Natural killer cell treated with Interleukin-12 subunit alpha and Interleukin-12 subunit beta and Interleukin-15 and Interleukin-18, amount 100 ng/mL, for 72 hours (primary cell): ENCODE results near the gene TRIM29. TPM values are rescaled to one million over a fixed set of nuclear protein-coding genes. Genes with fewer than 3 reads are reported as not detected.

ENCODE experiments used
- ATAC-seq, 2 donors: fragments of 150-1000 bp; cut with Tn5 transposase in 1 of 2; sonication (Bioruptor Pico), chemical (Tn5 transposase) in 1 of 2; 2 replicates each; pipeline ENCODE4 v1.10.0; 2021
- DNase-seq: peaks from one replicate; pipeline ENCODE4 v3.0.0; 2022; ENCODE audit warnings: low spot score
- H3K27ac Mint-ChIP-seq, 2 donors: 1 replicate in 1 of 2; 2 replicates in 1 of 2; pipeline ENCODE4 v1.8.0; 2022; ENCODE audit warnings: mixed read lengths in 2 of 2, mild to moderate bottlenecking in 1 of 2, moderate library complexity in 1 of 2
- H3K27me3 Mint-ChIP-seq, 2 donors: 1 replicate in 1 of 2; 2 replicates in 1 of 2; pipeline ENCODE4 v1.8.0; 2022; ENCODE audit warnings: mixed read lengths in 2 of 2
- H3K36me3 Mint-ChIP-seq: one replicate; pipeline ENCODE4 v1.8.0; 2022; ENCODE audit warnings: mixed read lengths
- H3K4me1 Mint-ChIP-seq, 2 donors: 1 replicate in 1 of 2; 2 replicates in 1 of 2; pipeline ENCODE4 v1.8.0; 2022; ENCODE audit warnings: low read depth in 2 of 2, mixed read lengths in 2 of 2, mild to moderate bottlenecking in 1 of 2
- H3K4me3 Mint-ChIP-seq: one replicate; pipeline ENCODE4 v1.8.0; 2022; ENCODE audit warnings: mixed read lengths
- H3K9me3 Mint-ChIP-seq: 2 replicates; pipeline ENCODE4 v1.8.0; 2022; ENCODE audit warnings: mixed read lengths
- total RNA-seq, 2 donors: library from RNA; stranded (reverse); gene quantifications; one replicate each; pipeline ENCODE4 v1.2.3, GENCODE V29; 2022

TRIM29 gene
- total RNA-seq: not detected

DNA sequence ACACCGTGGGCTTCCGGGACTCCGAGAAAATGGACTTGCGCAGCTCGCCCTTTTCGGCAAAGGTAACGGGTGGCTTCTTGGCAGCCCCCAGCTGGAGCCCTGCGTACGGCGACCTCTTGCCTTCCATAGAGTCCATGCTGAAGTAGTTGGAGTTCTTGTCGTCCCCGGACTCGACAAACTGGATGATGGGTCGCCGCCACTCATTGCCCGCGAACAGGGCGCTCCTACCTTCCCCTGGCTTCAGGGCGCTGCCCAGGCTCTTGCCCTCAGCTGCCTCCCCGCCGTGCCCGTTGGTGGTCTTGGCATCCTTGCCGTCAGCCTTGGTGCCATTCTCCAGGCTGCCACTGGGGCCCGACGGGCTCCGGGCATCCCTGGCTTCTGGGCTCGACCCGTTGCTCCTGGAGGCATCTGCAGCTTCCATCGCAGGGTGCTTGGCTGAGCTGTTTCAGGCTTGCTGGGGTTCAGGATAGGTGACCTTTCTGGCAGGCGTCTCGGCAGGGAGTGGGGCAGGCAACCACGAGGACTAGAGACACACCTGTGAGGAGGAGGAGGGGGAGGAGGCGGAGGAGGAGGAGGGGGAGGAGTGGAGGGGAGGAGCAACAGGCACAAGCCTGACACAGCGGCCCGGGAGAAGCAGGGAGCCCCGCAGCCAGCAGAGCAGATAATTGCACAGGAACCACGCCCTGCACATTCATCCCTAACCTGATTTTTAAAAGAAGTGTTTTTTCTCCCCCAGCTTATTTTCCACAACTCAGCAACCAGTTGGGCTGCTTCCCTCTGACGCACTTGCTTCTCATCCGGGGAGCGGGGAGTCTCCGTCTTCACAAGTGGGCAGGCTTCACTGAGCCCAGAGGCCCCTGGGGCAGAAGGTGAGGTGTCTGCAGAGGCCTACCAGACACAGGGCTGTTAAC, at the start of gene TRIM29:
TSS of gene TRIM29 (minus strand) at position 503 of the 911 bp plus-strand sequence. CDS start at position 421, 82 bp downstream.
- no peak for ATAC-seq
- H3K4me1 Mint-ChIP-seq: no peaks in the 10 kb centered on the region
- H3K27me3 Mint-ChIP-seq: peaks cover 5 to 15% of the 10 kb centered on the region in 2 donors
- H3K4me3 Mint-ChIP-seq: no peak within 1 kb of the TSS
- no peak for DNase-seq
- no peaks in the 10 kb centered on the region for H3K36me3 Mint-ChIP-seq
- H3K9me3 Mint-ChIP-seq: no peaks in the 10 kb centered on the region
- H3K27ac Mint-ChIP-seq: no peak within 1 kb of the TSS

DNA sequence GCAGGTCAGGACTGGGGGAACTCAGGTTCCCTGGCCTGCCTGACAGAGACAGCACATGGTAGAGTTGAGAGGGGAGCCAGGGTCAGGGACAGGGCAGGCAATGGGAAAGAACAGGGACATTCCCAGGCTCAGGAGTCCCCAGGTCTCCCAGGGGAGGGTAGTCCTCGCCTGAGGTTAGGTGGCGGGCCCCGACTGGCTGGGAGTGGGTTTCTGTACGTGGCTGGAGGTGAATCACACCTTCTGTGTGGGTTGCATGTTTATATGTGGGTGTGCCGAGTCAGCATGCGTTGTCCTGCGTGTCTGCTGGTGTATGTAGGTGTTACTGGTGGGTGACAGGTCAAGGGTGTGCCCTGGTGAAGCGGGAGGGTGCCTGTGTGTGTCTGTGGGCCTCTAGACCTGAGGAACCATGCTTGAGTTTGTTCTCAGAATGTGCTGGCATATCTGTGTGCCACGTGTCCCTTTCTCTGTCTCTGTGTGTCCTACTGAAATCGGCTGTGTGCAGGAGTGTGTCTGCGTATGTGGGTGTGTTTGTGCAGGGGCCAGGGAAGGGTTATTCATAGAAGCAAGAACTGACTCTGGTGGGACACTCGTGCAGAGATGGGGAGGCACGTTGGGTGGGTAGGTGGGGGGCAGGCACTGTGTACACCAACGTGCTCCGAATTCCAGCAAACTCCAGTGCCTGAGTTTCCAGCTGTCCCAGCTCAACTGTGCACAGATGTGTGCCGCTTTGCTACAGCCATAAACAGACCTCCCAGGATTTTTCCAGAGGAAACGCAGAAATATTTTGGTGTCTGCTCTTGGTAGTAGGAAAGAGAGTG, 49.1 kb upstream of the TRIM29 start:
- no peak overlapping the region for H3K27ac Mint-ChIP-seq
- ATAC-seq: peak in 1 of 2 donors; percentile 18
- H3K36me3 Mint-ChIP-seq: no peaks in the 10 kb centered on the region
- no peaks in the 10 kb centered on the region for H3K9me3 Mint-ChIP-seq
- no peaks in the 10 kb centered on the region for H3K4me1 Mint-ChIP-seq
- H3K27me3 Mint-ChIP-seq: peaks cover 16 to 18% of the 10 kb centered on the region in 2 donors
- DNase-seq: no peak
- no peak overlapping the region for H3K4me3 Mint-ChIP-seq

- H3K27me3 Mint-ChIP-seq: peaks cover 17 to 18% of the 10 kb centered on the region in 2 donors
- ATAC-seq (no peak), DNase-seq (no peak)
- no peak overlapping the region for H3K4me3 Mint-ChIP-seq
- H3K4me1 Mint-ChIP-seq: no peaks in the 10 kb centered on the region
- H3K27ac Mint-ChIP-seq: no peak overlapping the region
- no peaks in the 10 kb centered on the region for H3K36me3 Mint-ChIP-seq
- no peaks in the 10 kb centered on the region for H3K9me3 Mint-ChIP-seq
These were observed 48.5 kb upstream of the TRIM29 start for GRCh38 chr11:120186456-120186773.

DNA sequence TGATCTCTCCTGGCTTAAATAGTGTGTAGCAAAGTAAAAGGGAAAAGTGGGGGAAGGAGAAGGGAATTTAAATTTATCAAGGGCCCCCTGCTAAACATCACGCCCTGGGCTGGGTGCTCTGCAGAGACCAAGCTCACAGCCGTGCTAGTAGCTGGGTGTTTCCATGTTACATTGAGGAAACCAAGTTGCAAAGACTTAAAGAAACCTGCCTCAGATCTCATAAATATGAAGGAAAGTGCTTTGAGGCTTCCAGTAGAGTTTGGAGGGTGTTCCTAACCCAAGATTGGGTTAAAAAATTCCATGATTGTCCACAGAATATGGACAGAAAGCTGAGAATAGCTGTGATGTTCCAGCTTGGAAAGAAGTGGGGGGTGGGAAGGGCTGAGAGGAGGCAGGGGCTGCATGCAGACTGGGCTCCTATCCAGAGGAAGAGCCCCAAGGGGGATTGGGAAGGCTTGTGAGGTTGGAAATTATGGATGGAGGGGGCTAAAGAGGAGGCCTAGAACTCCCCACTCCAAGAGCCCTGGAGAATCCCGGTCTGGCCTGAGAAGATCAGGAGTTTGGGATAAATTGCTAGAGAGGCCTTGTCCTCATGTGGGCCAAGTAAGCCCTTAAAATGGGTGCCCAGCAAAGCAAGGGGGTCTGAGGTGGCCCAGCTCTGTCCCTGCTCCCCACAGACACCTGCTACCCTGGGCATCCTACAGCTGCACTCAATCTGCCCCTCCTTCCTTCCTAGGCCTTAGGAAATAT, 48.0 kb upstream of the TRIM29 start:
- no peaks in the 10 kb centered on the region for H3K4me1 Mint-ChIP-seq
- DNase-seq: no peak
- no peaks in the 10 kb centered on the region for H3K36me3 Mint-ChIP-seq
- no peak for ATAC-seq
- H3K27me3 Mint-ChIP-seq: peaks cover 17 to 18% of the 10 kb centered on the region in 2 donors
- H3K9me3 Mint-ChIP-seq: no peaks in the 10 kb centered on the region
- H3K27ac Mint-ChIP-seq: no peak overlapping the region
- H3K4me3 Mint-ChIP-seq: no peak overlapping the region

DNA sequence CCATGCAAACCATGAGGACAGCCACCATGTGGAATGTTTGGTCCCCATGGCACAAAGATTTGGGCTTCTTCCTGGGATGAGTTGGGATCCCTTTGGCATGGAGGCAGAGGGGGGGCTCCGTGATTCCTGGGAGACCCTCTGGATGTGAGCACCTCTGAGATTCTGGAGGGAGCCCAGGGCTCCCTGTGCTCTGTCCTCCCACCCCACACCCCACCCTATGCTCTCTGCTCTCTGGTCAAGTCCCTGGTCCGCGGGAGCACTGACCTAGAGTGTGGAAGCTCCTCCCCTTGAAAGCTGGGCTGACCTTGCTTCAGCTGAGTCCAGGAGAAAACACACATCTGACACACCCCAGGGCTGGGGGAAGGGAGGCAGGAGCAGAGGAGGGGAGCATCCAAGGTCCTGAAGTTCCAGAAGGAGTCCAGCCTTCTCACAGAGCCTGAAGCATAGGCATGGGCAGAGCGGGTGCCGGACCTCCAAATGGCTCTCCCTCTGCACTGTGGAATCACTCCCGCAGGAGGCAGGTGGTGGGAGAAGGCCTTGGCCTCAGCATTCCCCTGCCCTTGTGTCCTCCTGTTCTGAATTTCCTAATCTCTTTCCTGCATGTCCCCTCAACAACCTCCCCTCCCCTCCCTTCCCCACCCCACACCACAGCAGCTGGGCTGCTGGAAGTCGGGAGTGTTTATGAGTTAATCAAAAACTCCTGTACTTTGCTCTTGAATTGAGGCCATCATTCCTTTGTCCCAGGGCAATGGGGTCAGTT, 47.2 kb upstream of the TRIM29 start:
- H3K4me1 Mint-ChIP-seq: no peaks in the 10 kb centered on the region
- H3K27me3 Mint-ChIP-seq: peaks cover 17 to 18% of the 10 kb centered on the region in 2 donors
- ATAC-seq (no peak), DNase-seq (no peak)
- no peaks in the 10 kb centered on the region for H3K36me3 Mint-ChIP-seq
- no peak overlapping the region for H3K27ac Mint-ChIP-seq
- no peaks in the 10 kb centered on the region for H3K9me3 Mint-ChIP-seq
- H3K4me3 Mint-ChIP-seq: no peak overlapping the region

DNA sequence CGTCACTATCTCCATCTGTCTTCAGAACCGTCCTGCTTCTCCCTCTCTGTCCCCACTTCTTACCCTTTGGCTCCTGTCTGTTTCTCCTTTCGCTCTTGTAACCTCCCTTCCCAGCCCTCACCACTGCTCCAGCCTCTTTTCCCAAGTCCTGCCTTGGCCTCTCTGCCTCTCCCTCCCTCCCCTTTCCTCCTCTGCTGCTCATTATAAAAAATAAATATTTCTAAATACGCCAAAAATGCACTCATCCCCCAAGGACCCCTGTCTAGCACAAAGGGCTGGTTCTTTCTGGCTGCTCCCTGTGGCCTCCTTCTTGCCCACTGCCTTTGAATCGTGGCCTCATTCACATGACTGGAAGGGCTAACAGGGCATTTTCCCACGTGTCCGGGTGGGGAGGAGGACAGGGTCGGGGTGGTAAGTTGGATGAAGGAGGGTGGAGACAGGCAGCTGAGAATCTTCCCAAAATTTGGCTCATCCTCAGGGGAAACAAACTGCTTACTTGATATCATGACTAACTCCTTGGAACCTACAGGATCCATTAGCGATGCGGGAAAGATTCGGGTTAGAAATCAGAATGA, 46.5 kb upstream of the TRIM29 start:
- DNase-seq: no peak
- no peak overlapping the region for H3K27ac Mint-ChIP-seq
- H3K9me3 Mint-ChIP-seq: no peaks in the 10 kb centered on the region
- H3K4me3 Mint-ChIP-seq: no peak overlapping the region
- ATAC-seq: no peak
- H3K4me1 Mint-ChIP-seq: no peaks in the 10 kb centered on the region
- no peaks in the 10 kb centered on the region for H3K36me3 Mint-ChIP-seq
- peaks cover 14 to 16% of the 10 kb centered on the region in 2 donors for H3K27me3 Mint-ChIP-seq

- H3K9me3 Mint-ChIP-seq: no peaks in the 10 kb centered on the region
- H3K4me1 Mint-ChIP-seq: no peaks in the 10 kb centered on the region
- H3K4me3 Mint-ChIP-seq: no peak overlapping the region
- ATAC-seq (no peak), DNase-seq (no peak)
- H3K36me3 Mint-ChIP-seq: no peaks in the 10 kb centered on the region
- H3K27me3 Mint-ChIP-seq: peaks cover 12 to 17% of the 10 kb centered on the region in 2 donors
- no peak overlapping the region for H3K27ac Mint-ChIP-seq
These were observed 45.8 kb upstream of the TRIM29 start for GRCh38 chr11:120183701-120184141.

GRCh38 chr11:120182790-120183491, 45.0 kb upstream of the TRIM29 start:
- Mint-ChIP-seq H3K9me3 (no peaks in the 10 kb centered on the region), H3K36me3 (no peaks in the 10 kb centered on the region)

GRCh38 chr11:120182372-120182771, 44.5 kb upstream of the TRIM29 start:
- Mint-ChIP-seq H3K27ac (no peak overlapping the region), H3K36me3 (no peaks in the 10 kb centered on the region), H3K4me1 (no peaks in the 10 kb centered on the region), H3K4me3 (no peak overlapping the region), H3K9me3 (no peaks in the 10 kb centered on the region), H3K27me3 (peaks cover 6 to 17% of the 10 kb centered on the region in 2 donors)
- DNase-seq (no peak), ATAC-seq (no peak)

More at GRCh38 chr11:120182790-120183491, 45.0 kb upstream of the TRIM29 start:
- ATAC-seq (peak in 1 of 2 donors; percentile 17), DNase-seq (no peak)
- no peaks in the 10 kb centered on the region for H3K4me1 Mint-ChIP-seq
- no peak overlapping the region for H3K27ac Mint-ChIP-seq
- H3K27me3 Mint-ChIP-seq: peaks cover 5 to 13% of the 10 kb centered on the region in 2 donors
- H3K4me3 Mint-ChIP-seq: no peak overlapping the region

GRCh38 chr11:120181376-120181975, 43.6 kb upstream of the TRIM29 start:
- H3K4me1 Mint-ChIP-seq: no peaks in the 10 kb centered on the region
- H3K27me3 Mint-ChIP-seq: peaks cover 13 to 21% of the 10 kb centered on the region in 2 donors
- H3K36me3 Mint-ChIP-seq: no peaks in the 10 kb centered on the region
- ATAC-seq (no peak), DNase-seq (no peak)
- no peaks in the 10 kb centered on the region for H3K9me3 Mint-ChIP-seq
- no peak overlapping the region for H3K27ac Mint-ChIP-seq
- no peak overlapping the region for H3K4me3 Mint-ChIP-seq

- DNase-seq (no peak), ATAC-seq (no peak)
- H3K36me3 Mint-ChIP-seq: no peaks in the 10 kb centered on the region
- no peak overlapping the region for H3K4me3 Mint-ChIP-seq
- H3K27me3 Mint-ChIP-seq: peaks cover 16 to 21% of the 10 kb centered on the region in 2 donors
- no peaks in the 10 kb centered on the region for H3K9me3 Mint-ChIP-seq
- H3K4me1 Mint-ChIP-seq: no peaks in the 10 kb centered on the region
- no peak overlapping the region for H3K27ac Mint-ChIP-seq
These were observed 42.8 kb upstream of the TRIM29 start for GRCh38 chr11:120180551-120181232.
